ENCODE measurements around the gene CCL8.
"Not testable (repeated sequence)": the region's sequence is repeated elsewhere in the genome, so short reads cannot be mapped to it uniquely, and the experiment has no call there.

Gene CCL8

DNA sequence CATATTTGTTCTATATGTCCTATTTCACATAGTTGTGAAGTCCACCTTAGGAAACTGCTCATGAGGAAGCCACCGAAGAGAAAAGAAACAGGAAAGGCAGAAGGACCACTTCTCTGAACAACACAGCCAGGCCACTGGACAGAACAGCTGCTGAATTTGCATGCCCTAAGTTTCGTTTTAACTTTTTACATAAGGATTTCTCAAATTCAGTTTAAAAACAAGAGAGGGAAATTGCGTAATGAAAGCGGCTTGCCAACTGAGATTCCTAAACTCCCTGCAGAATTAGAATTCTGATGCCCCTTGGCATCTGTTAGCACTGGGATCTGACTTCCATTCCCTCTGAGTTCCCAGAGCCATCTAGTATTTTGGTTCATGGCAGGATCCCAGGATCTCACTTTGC, 5.0 kb upstream of the CCL8 start:
- TF ChIP-seq, protein P1, sequence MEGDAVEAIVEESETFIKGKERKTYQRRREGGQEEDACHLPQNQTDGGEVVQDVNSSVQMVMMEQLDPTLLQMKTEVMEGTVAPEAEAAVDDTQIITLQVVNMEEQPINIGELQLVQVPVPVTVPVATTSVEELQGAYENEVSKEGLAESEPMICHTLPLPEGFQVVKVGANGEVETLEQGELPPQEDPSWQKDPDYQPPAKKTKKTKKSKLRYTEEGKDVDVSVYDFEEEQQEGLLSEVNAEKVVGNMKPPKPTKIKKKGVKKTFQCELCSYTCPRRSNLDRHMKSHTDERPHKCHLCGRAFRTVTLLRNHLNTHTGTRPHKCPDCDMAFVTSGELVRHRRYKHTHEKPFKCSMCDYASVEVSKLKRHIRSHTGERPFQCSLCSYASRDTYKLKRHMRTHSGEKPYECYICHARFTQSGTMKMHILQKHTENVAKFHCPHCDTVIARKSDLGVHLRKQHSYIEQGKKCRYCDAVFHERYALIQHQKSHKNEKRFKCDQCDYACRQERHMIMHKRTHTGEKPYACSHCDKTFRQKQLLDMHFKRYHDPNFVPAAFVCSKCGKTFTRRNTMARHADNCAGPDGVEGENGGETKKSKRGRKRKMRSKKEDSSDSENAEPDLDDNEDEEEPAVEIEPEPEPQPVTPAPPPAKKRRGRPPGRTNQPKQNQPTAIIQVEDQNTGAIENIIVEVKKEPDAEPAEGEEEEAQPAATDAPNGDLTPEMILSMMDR (IDR thresholded peaks at IDR 0.05; ENCODE audit: unreplicated experiment in 3 of 3), result no peak
- H3K27ac Mint-ChIP-seq, result peak overlapping the region in 2 of 3 experiments; percentile 2 to 58
- H3K4me1 Mint-ChIP-seq, result peaks cover 31% of the 10 kb centered on the region
- no peaks in the 10 kb centered on the region for H3K36me3 Mint-ChIP-seq (ENCODE audit: low read depth)
- peaks cover 7% of the 10 kb centered on the region for H3K27me3 Mint-ChIP-seq (ENCODE audit: low read depth)
- H3K4me3 Mint-ChIP-seq, result no peak overlapping the region
- no peaks in the 10 kb centered on the region for H3K9me3 Mint-ChIP-seq

DNA sequence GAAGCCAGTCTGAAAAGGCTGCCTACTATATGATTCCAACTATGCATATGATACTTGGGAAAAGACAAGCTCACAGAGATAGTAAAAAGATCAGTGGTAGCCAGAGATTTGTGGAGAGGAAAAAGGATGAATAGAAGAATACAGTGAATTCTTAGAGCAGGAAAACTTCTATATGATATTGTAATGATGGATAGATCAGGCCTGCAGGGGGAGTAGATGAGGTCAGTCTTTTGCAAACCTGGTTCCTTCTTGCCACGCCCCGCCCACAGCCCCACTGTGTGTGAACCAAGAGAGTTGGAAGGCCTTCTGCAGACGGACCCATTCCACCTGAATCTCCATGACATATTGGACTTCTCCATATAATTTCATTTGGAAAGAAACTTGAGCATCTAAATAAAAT, 761 bp upstream of the CCL8 start:
- Mint-ChIP-seq H3K36me3 (ENCODE audit: low read depth) (no peaks in the 10 kb centered on the region), H3K27ac (no peak overlapping the region), H3K4me1 (peaks cover 11% of the 10 kb centered on the region), H3K9me3 (no peaks in the 10 kb centered on the region), H3K4me3 (no peak overlapping the region), H3K27me3 (ENCODE audit: low read depth) (peaks cover 5% of the 10 kb centered on the region)
- TF ChIP-seq, protein P1 (IDR thresholded peaks at IDR 0.05; ENCODE audit: unreplicated experiment in 3 of 3), result no peak

DNA sequence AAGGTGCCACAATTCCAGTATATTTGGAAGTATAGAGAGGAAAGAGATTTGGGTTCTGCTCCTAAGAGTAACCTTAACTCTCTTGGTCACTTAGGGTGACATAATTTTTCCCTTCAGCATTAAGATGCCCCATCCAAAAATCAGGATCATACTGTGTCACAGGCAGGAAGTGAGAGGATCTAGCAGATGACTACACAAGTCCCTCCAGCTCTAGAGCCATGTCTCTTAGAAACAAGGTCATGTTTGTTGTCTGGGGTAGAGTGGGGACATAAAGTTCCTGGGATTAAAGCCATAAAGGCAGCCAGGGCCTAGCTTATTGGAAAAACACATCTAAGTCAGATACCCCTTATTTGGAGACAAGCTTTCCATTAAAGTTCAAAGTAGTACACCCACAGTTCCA, 2.7 kb downstream of the CCL8 start:
- Mint-ChIP-seq H3K4me3 (no peak overlapping the region), H3K36me3 (ENCODE audit: low read depth) (no peaks in the 10 kb centered on the region), H3K9me3 (peaks cover 12% of the 10 kb centered on the region), H3K27ac (no peak overlapping the region), H3K4me1 (peaks cover under 1% of the 10 kb centered on the region), H3K27me3 (ENCODE audit: low read depth) (peaks cover 5% of the 10 kb centered on the region)
- TF ChIP-seq, protein P1 (IDR thresholded peaks at IDR 0.05; ENCODE audit: unreplicated experiment in 3 of 3), result no peak

DNA sequence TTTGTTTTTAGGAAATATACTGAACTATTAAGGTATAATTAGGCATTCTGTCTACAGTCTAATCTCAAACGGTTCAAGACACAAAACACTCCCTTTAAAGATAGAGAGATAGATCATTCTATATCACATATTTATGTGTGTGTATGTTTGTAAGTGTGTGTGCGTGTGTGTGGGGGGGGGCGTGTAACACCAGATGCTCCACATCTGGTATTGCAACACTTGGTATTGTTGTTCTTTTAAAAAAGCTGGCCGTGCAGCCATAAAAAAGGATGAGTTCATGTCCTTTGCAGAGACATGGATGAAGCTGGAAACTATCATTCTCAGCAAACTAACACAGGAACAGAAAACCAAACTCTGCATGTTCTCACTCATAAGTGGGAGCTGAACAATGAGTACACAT, 8.3 kb downstream of the CCL8 start:
- peaks cover 12% of the 10 kb centered on the region for H3K9me3 Mint-ChIP-seq
- H3K4me1 Mint-ChIP-seq, result peaks cover 11% of the 10 kb centered on the region
- H3K36me3 Mint-ChIP-seq (ENCODE audit: low read depth); H3K27me3 Mint-ChIP-seq (ENCODE audit: low read depth); H3K4me3 Mint-ChIP-seq: not testable (repeated sequence)
- H3K27ac Mint-ChIP-seq, result peak overlapping the region; percentile 66 to 95 (median 85)

DNA sequence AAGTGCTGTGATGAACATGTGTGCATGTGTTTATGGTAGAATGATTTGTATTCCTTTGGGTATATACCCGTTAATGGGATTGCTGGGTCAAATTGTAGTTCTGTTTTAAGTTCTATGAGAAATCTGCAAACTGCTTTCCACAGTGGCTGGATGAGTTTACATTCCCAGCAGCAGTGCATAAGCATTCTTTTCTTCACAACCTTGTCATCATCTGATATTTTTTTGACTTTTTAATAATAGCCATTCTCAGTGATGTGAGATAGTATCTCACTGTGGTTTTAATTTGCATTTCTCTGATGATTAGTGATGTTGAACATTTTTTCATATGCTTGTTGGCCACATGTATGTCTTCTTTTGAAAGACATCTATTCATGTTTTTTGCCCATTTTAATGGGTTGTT, 18.5 kb downstream of the CCL8 start:
- H3K4me3 Mint-ChIP-seq, result no peak overlapping the region
- H3K9me3 Mint-ChIP-seq, result peaks cover 3% of the 10 kb centered on the region
- H3K4me1 Mint-ChIP-seq, result no peaks in the 10 kb centered on the region
- no peaks in the 10 kb centered on the region for H3K36me3 Mint-ChIP-seq (ENCODE audit: low read depth)
- no peak overlapping the region for H3K27ac Mint-ChIP-seq
- H3K27me3 Mint-ChIP-seq (ENCODE audit: low read depth), result peaks cover 8% of the 10 kb centered on the region
- TF ChIP-seq, protein P1 (IDR thresholded peaks at IDR 0.05; ENCODE audit: unreplicated experiment in 3 of 3), result no peak

DNA sequence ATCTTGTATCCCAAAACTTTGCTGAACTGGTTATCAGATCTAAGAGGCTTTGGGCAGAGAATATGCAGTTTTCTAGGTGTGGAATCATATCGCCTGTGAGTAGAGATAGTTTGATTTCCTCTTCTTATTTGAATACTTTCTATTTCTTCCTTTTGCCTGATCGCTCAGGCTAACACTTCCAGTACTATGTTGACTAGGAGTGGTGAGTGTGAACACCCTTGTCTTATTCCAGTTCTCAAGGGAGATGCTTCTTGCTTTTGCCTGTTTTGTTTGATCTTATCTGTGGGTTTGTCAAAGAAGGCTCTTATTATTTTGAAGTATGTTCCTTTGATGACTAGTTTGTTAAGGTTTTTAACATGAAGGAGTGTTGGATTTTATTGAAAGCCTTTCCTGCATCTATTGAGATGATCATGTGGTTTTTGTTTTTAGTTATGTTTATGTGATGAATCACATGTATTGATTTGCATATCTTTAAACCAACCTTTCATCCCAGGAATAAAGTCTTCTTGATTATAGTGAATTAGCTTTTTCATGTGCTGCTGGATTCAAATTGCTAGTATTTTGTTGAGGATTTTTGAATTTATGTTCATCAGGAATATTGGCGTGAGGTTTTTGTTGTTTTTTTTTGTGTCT, 20.0 kb downstream of the CCL8 start:
- H3K36me3 Mint-ChIP-seq (ENCODE audit: low read depth), result no peaks in the 10 kb centered on the region
- peaks cover 3% of the 10 kb centered on the region for H3K9me3 Mint-ChIP-seq
- H3K27me3 Mint-ChIP-seq (ENCODE audit: low read depth), result peaks cover 8% of the 10 kb centered on the region
- H3K27ac Mint-ChIP-seq, result no peak overlapping the region
- no peak overlapping the region for H3K4me3 Mint-ChIP-seq
- H3K4me1 Mint-ChIP-seq, result no peaks in the 10 kb centered on the region
- TF ChIP-seq, protein P1 (IDR thresholded peaks at IDR 0.05; ENCODE audit: unreplicated experiment in 3 of 3), result no peak

Measured in nephron (organoid).